Mesodermal cell (in vitro differentiated cells): ENCODE measurements around the gene TSPAN8. TPM values are rescaled to one million over a fixed set of nuclear protein-coding genes. Genes with fewer than 3 reads are reported as not detected.

Experiments used
- H3K27ac ChIP-seq: 2 replicates; pipeline ENCODE4 v1.7.0; 2013; ENCODE audit warnings: mild to moderate bottlenecking, low read depth, low read length, moderate library complexity; ENCODE audit not compliant: severe bottlenecking
- H3K36me3 ChIP-seq: 2 replicates; pipeline ENCODE4 v1.7.1; 2013; ENCODE audit warnings: mild to moderate bottlenecking, low read length, moderate library complexity; ENCODE audit not compliant: control insufficient read depth, insufficient read depth
- H3K4me1 ChIP-seq: one replicate; pipeline ENCODE4 v1.7.1; 2013; ENCODE audit warnings: mild to moderate bottlenecking, low read length; ENCODE audit not compliant: insufficient read depth, control insufficient read depth, poor library complexity, severe bottlenecking
- H3K4me3 ChIP-seq: 2 replicates; pipeline ENCODE4 v1.7.0; 2013; ENCODE audit warnings: low read length, control low read depth, mild to moderate bottlenecking; ENCODE audit not compliant: insufficient read depth, poor library complexity, severe bottlenecking; ENCODE audit errors: extremely low read depth
- H3K9me3 ChIP-seq: 2 replicates; pipeline ENCODE4 v1.7.1; 2013; ENCODE audit warnings: mild to moderate bottlenecking, low read length, moderate library complexity; ENCODE audit not compliant: control insufficient read depth
- WGBS, 2 experiments: methylation state at CpG; one replicate each; pipeline ENCODE4 v1.1.5; 2013; ENCODE audit warnings: missing lambda C conversion rate in 2 of 2; ENCODE audit not compliant: insufficient coverage in 2 of 2; 5-methylcytosine and 5-hydroxymethylcytosine counted together
- polyA plus RNA-seq, 2 experiments: library from polyadenylated mRNA; stranded (reverse); fragments of 50-300 nt; gene quantifications; one replicate each; pipeline ENCODE4 v1.2.3, GENCODE V29; 2013

TSPAN8 gene
- polyA plus RNA-seq (2013, experiment 1 of 2), result 1.0 TPM
- polyA plus RNA-seq (2013, experiment 2 of 2), result 0.86 TPM

GRCh38 chr12:71157601-71158233 lies at the start of gene TSPAN8:
TSPAN8 (minus strand) TSS chr12:71157999; CDS start chr12:71157678, 321 bp downstream.
- WGBS, 2 experiments, result 100% methylated on average over 5 of the region's 7 CpGs; no CpG with 5 or more reads in 1 of the 2 experiments

GRCh38 chr12:71201136-71201679 lies 43.4 kb upstream of the TSPAN8 start:
- WGBS, 2 experiments, result no CpG with 5 or more reads among the region's 1 CpG
- H3K9me3 ChIP-seq, result peaks cover 5% of the 10 kb centered on the region

More at GRCh38 chr12:71157601-71158233, at the start of gene TSPAN8:
- Histone ChIP-seq H3K27ac (no peak within 1 kb of the TSS), H3K4me1 (no peaks in the 10 kb centered on the region), H3K9me3 (no peaks in the 10 kb centered on the region), H3K36me3 (no peaks in the 10 kb centered on the region), H3K4me3 (no peak within 1 kb of the TSS)

GRCh38 chr12:71200706-71201105 lies 42.9 kb upstream of the TSPAN8 start:
- no CpG with 5 or more reads among the region's 2 CpGs for WGBS, 2 experiments
- H3K4me1 ChIP-seq, result no peaks in the 10 kb centered on the region
- H3K4me3 ChIP-seq, result no peak overlapping the region
- H3K27ac ChIP-seq, result no peak overlapping the region
- H3K36me3 ChIP-seq, result no peaks in the 10 kb centered on the region
- H3K9me3 ChIP-seq, result peaks cover 5% of the 10 kb centered on the region

More at GRCh38 chr12:71201136-71201679, 43.4 kb upstream of the TSPAN8 start:
- no peaks in the 10 kb centered on the region for H3K4me1 ChIP-seq
- H3K36me3 ChIP-seq, result no peaks in the 10 kb centered on the region
- H3K27ac ChIP-seq, result no peak overlapping the region
- no peak overlapping the region for H3K4me3 ChIP-seq

GRCh38 chr12:71197460-71197859 lies 39.7 kb upstream of the TSPAN8 start:
- Histone ChIP-seq H3K36me3 (no peaks in the 10 kb centered on the region), H3K27ac (no peak overlapping the region), H3K4me3 (no peak overlapping the region), H3K4me1 (no peaks in the 10 kb centered on the region), H3K9me3 (no peaks in the 10 kb centered on the region)

- no peak overlapping the region for H3K4me3 ChIP-seq
- no peak overlapping the region for H3K27ac ChIP-seq
- no peaks in the 10 kb centered on the region for H3K36me3 ChIP-seq
- H3K4me1 ChIP-seq, result no peaks in the 10 kb centered on the region
- no peaks in the 10 kb centered on the region for H3K9me3 ChIP-seq
- WGBS, 2 experiments, result 30 to 86% methylated on average over 2 to 4 of the region's 5 CpGs
Measured at GRCh38 chr12:71195338-71195896, 37.6 kb upstream of the TSPAN8 start.

- WGBS, 2 experiments, result 83 to 100% methylated on average over 2 of the region's 2 CpGs
- Histone ChIP-seq H3K36me3 (no peaks in the 10 kb centered on the region), H3K9me3 (no peaks in the 10 kb centered on the region), H3K4me1 (no peaks in the 10 kb centered on the region), H3K4me3 (no peak overlapping the region), H3K27ac (no peak overlapping the region)
Measured at GRCh38 chr12:71194657-71195056, 36.9 kb upstream of the TSPAN8 start.

GRCh38 chr12:71193041-71193440 lies 35.2 kb upstream of the TSPAN8 start:
- Histone ChIP-seq H3K36me3 (no peaks in the 10 kb centered on the region), H3K4me1 (no peaks in the 10 kb centered on the region), H3K27ac (no peak overlapping the region), H3K4me3 (no peak overlapping the region), H3K9me3 (no peaks in the 10 kb centered on the region)
- no CpG with 5 or more reads among the region's 1 CpG for WGBS, 2 experiments

- Histone ChIP-seq H3K9me3 (no peaks in the 10 kb centered on the region), H3K4me1 (no peaks in the 10 kb centered on the region), H3K36me3 (no peaks in the 10 kb centered on the region), H3K27ac (no peak overlapping the region), H3K4me3 (no peak overlapping the region)
- 68 to 80% methylated on average over 2 to 4 of the region's 5 CpGs for WGBS, 2 experiments
Measured at GRCh38 chr12:71191509-71192196, 33.9 kb upstream of the TSPAN8 start.

- no CpG with 5 or more reads among the region's 4 CpGs for WGBS, 2 experiments
- Histone ChIP-seq H3K27ac (no peak overlapping the region), H3K4me1 (no peaks in the 10 kb centered on the region), H3K4me3 (no peak overlapping the region), H3K9me3 (no peaks in the 10 kb centered on the region), H3K36me3 (no peaks in the 10 kb centered on the region)
Measured at GRCh38 chr12:71190822-71191221, 33.0 kb upstream of the TSPAN8 start.

GRCh38 chr12:71187379-71187778 lies 29.6 kb upstream of the TSPAN8 start:
- H3K4me1 ChIP-seq, result no peaks in the 10 kb centered on the region
- no peak overlapping the region for H3K4me3 ChIP-seq
- H3K27ac ChIP-seq, result no peak overlapping the region
- no peaks in the 10 kb centered on the region for H3K36me3 ChIP-seq
- H3K9me3 ChIP-seq, result no peaks in the 10 kb centered on the region
- 100% methylated on average over 1 of the region's 3 CpGs; no CpG with 5 or more reads in 1 of the 2 experiments for WGBS, 2 experiments
